Measurements from ENCODE around the gene FBXO11. TPM values are rescaled to one million over a fixed set of nuclear protein-coding genes. Genes with fewer than 3 reads are reported as not detected.

FBXO11 gene
- total RNA-seq, 1 experiment from 2014 or later: 60.5 TPM

DNA sequence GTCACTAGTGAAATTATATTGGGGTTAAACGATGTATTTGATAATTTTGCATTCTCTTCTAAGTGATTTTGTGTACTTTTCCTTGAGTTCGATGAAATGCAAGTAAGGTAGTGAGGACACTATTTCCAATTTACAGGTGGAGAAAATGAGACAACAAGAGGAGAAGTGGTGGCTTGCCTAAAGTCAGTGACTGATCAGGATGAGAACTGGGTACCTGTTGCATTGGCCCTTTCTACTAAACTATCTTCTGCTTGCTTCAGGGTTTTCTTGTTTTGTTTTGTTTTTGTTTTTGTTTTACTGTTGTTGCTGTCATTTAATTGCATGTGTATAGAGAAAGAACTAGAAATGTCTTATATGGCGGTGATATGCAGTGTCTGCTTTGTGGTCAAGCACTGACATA lies 31.4 kb upstream of the FBXO11 start:
- no peaks in the 10 kb centered on the region for H3K9me3 Mint-ChIP-seq (ENCODE audit: unreplicated experiment)
- H3K27me3 ChIP-seq (replicated peaks; ENCODE audit: control insufficient read depth, insufficient read depth, low read length): no peaks in the 10 kb centered on the region
- H3K4me1 Mint-ChIP-seq (ENCODE audit: low read depth, unreplicated experiment): no peaks in the 10 kb centered on the region
- intact Hi-C loops (cut with micrococcal nuclease; ENCODE audit: unreplicated experiment): no loop called here
- no peak for TF ChIP-seq CTCF (IDR thresholded peaks at IDR 0.05; ENCODE audit: insufficient read depth in 1 of 2, low read depth in 1 of 2, low read length in 1 of 2, severe bottlenecking in 1 of 2, unreplicated experiment in 1 of 2)
- no peaks in the 10 kb centered on the region for H3K36me3 Mint-ChIP-seq (ENCODE audit: insufficient read depth, unreplicated experiment)
- no peaks in the 10 kb centered on the region for H3K36me3 ChIP-seq (ENCODE audit: control insufficient read depth, insufficient read depth, low read length)
- POLR2A ChIA-PET: no interaction called here
- no peak overlapping the region for H3K4me3 ChIP-seq (ENCODE audit: low read depth, low read length)
- peaks cover 11% of the 10 kb centered on the region for H3K27me3 Mint-ChIP-seq (ENCODE audit: insufficient read depth, unreplicated experiment)
- no peaks in the 10 kb centered on the region for H3K9me3 ChIP-seq
- no peak overlapping the region for H3K4me3 Mint-ChIP-seq (ENCODE audit: unreplicated experiment)
- no peak for DNase-seq
- CTCF ChIA-PET: no interaction called here
- H3K27ac Mint-ChIP-seq (ENCODE audit: unreplicated experiment): no peak overlapping the region
- H3K4me1 ChIP-seq: no peaks in the 10 kb centered on the region
- BruUV-seq (replicated peaks): no TSS peak

DNA sequence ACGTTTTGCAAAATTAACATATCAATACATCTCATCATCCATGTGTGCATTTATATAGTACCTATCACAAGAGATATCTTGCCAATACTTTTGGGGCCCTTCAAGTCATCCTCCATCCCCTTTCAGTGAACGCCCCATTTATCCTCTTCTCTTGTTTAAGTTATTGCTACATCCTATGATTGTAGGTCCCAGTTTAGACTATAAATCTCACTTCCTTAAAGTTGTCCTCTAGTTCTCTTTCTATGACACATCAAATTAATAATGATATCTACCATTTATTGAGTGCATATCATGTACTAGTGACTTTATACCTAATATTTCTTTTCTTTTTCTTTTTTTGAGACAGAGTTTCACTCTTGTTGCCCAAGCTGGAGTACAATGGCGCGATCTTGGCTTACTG lies 28.8 kb upstream of the FBXO11 start:
- Mint-ChIP-seq H3K9me3 (ENCODE audit: unreplicated experiment) (no peaks in the 10 kb centered on the region), H3K4me3 (ENCODE audit: unreplicated experiment) (no peak overlapping the region), H3K27ac (ENCODE audit: unreplicated experiment) (no peak overlapping the region), H3K4me1 (ENCODE audit: low read depth, unreplicated experiment) (no peaks in the 10 kb centered on the region), H3K27me3 (ENCODE audit: insufficient read depth, unreplicated experiment) (peaks cover 8% of the 10 kb centered on the region), H3K36me3 (ENCODE audit: insufficient read depth, unreplicated experiment) (no peaks in the 10 kb centered on the region)
- TF ChIP-seq CTCF (IDR thresholded peaks at IDR 0.05; ENCODE audit: insufficient read depth in 1 of 2, low read depth in 1 of 2, low read length in 1 of 2, severe bottlenecking in 1 of 2, unreplicated experiment in 1 of 2): no peak
- no peak for DNase-seq
- intact Hi-C loops (cut with micrococcal nuclease; ENCODE audit: unreplicated experiment): no loop called here
- no peaks in the 10 kb centered on the region for H3K9me3 ChIP-seq
- CTCF ChIA-PET: no interaction called here
- H3K36me3 ChIP-seq (ENCODE audit: control insufficient read depth, insufficient read depth, low read length): no peaks in the 10 kb centered on the region
- no peak overlapping the region for H3K4me3 ChIP-seq (ENCODE audit: low read depth, low read length)
- no TSS peak for BruUV-seq (replicated peaks)
- POLR2A ChIA-PET: no interaction called here
- no peaks in the 10 kb centered on the region for H3K4me1 ChIP-seq
- H3K27me3 ChIP-seq (replicated peaks; ENCODE audit: control insufficient read depth, insufficient read depth, low read length): no peaks in the 10 kb centered on the region

DNA sequence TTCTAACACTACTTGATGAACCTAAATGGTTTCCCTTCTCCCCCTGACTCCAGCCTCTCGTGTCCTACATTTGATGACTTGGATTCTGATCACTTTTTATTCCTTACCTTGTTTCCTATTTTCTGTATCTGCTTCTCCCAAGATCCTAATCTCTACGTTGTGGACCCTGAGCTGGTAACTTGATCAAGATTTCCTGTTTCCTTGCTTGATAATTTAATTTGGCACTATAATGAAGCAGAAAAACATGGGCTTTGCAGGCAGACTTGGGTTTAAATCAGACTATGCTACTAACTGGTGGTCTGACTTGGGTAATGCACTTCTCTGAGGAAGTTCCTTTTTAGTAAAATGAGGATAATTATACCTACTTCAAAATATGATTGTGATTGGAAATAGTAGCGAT lies 11.7 kb upstream of the FBXO11 start:
- POLR2A ChIA-PET: no interaction called here
- H3K36me3 Mint-ChIP-seq (ENCODE audit: insufficient read depth, unreplicated experiment): no peaks in the 10 kb centered on the region
- CTCF ChIA-PET: no interaction called here
- no peak overlapping the region for H3K4me3 Mint-ChIP-seq (ENCODE audit: unreplicated experiment)
- H3K27me3 ChIP-seq (replicated peaks; ENCODE audit: control insufficient read depth, insufficient read depth, low read length): no peaks in the 10 kb centered on the region
- H3K4me3 ChIP-seq (ENCODE audit: low read depth, low read length): no peak overlapping the region
- intact Hi-C loops (cut with micrococcal nuclease; ENCODE audit: unreplicated experiment): no loop called here
- no peaks in the 10 kb centered on the region for H3K4me1 Mint-ChIP-seq (ENCODE audit: low read depth, unreplicated experiment)
- H3K4me1 ChIP-seq: no peaks in the 10 kb centered on the region
- no peak for DNase-seq
- no peak for TF ChIP-seq CTCF (IDR thresholded peaks at IDR 0.05; ENCODE audit: insufficient read depth in 1 of 2, low read depth in 1 of 2, low read length in 1 of 2, severe bottlenecking in 1 of 2, unreplicated experiment in 1 of 2)
- no peaks in the 10 kb centered on the region for H3K27me3 Mint-ChIP-seq (ENCODE audit: insufficient read depth, unreplicated experiment)
- BruUV-seq (replicated peaks): no TSS peak
- H3K36me3 ChIP-seq (ENCODE audit: control insufficient read depth, insufficient read depth, low read length): no peaks in the 10 kb centered on the region
- H3K9me3 Mint-ChIP-seq (ENCODE audit: unreplicated experiment): no peaks in the 10 kb centered on the region
- no peaks in the 10 kb centered on the region for H3K9me3 ChIP-seq
- H3K27ac Mint-ChIP-seq (ENCODE audit: unreplicated experiment): no peak overlapping the region

All from Caco-2 (cell line).